SIG-M5 treated with dmso at 0.1 percent for 504 hours (cell line): ENCODE data around the gene SNRNP48.

Experiments
- DNase-seq: peaks from one replicate; lab custom pipeline; 2025; ENCODE audit not compliant: unreplicated experiment; lab: John Stamatoyannopoulos, UW

SNRNP48 gene

DNA sequence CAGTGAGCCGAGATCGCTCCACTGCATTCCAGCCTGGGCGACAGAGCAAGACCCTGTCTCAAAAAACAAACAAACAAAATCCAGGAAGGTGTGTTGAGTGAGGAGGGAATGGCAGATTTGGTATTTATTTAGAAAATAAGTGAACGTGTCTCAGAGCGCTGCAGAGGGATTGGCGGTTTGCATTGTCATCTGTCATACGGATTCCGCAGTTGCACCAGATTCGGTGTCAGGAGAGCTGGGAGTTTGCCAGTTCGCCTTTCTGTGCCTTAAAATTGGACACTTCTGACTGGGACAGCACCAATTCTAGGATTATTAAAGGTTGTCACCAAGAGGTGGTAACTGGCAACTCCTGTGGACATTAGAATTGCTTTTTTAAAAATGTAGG, 912 bp downstream of the SNRNP48 start:
- peak; percentile 13 for DNase-seq

DNA sequence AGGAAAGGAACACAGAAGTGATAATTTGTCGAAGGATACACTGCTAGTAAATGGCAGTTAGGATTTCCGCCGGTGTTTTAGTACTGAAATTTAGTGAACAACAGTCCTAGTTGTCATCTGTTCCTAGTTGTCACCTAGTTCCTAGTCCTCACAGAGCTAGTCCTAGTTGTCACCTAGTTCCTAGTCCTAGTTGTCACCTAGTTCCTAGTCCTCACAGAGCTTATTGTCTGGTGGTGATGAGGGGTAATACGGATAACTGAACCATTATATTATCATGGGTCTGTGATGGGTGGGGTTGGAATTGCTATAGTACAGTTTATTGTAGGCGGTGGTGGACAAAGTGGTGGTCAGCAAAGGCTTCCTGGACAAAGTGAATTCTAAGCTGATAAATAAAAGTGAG, 1.8 kb downstream of the SNRNP48 start:
- DNase-seq: no peak

DNA sequence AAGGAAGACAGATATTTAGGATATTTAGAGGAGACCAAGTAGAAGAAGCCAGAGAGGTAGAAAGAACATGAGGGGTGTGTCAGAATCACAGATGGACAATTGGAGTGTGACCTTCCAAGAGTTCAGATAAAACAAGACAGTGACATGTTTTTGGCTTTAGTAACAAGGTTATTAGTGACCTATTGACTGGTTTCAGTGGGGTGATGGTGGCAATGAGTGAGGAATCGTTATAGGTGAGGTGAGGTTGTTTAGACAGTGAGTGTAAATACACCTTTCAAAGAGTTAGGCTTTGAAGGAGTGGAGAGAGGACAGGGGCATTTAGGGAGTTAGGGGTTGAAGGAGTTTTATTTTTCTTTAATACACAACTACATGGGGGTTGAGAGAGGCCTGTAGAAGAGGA, 3.2 kb downstream of the SNRNP48 start:
- no peak for DNase-seq

DNA sequence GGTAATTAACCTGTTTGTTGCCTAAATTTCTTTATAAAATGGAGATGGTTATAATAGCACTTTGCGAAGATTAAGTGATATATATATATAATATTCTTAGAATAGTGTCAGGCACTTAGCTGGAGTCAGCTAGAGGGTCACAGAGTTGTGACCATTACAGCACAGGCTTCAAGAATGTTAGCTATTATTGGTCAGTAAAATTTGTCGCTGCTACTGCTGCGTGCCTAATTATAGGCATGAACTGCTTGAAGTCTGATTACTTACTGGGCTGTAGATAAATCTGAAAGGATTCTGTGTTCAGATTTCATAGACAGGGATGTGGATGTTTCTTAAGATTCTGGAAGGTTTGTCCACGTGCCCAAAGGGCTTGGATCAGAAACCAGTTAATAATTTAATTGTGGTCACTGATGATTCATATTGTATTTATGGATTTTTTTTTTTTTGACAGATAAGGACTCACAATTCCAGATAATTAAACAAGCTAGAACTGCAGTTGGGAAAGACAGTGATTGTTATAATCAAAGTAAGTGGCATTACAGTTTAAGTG, 4.7 kb downstream of the SNRNP48 start:
- DNase-seq: no peak

DNA sequence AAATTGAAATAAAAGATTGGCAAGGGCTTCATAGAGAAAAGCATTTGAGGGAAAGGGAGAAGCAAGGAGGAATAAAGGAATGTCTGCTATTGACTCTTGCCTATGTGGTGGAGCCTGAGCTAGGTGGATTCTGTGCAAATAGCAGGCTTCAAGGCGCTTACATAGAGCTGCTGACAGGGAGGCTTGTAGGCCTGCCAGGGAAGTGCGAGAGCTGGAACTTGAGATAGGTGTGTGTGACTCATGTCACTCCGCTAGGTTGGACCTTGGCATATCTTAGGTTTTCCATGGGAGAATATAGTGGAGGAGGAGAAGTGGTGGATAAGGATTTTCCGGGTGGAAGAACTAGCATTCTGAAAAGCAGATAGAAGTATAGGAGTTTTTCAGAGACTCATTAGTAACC, 14.0 kb downstream of the SNRNP48 start:
- DNase-seq: no peak

DNA sequence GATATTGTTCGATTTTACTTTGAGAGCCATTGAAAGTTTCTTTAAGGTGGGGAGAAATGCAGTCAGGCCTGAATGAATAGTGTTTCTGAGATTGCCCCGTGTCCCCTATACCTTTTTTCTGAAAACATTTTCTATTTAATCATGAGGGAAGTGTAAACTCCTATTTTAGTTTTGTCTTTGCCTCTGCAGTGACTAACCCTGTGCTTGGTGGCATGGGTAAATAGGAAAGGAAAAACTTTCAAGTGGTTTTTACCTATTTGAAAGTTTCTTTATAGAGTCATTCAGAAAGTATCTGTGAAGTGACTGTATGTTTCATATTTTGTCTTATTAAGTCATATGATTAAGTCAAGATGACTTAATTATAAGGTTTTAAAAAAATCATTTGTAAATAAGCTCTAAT, 14.5 kb downstream of the SNRNP48 start:
- DNase-seq: no peak

DNA sequence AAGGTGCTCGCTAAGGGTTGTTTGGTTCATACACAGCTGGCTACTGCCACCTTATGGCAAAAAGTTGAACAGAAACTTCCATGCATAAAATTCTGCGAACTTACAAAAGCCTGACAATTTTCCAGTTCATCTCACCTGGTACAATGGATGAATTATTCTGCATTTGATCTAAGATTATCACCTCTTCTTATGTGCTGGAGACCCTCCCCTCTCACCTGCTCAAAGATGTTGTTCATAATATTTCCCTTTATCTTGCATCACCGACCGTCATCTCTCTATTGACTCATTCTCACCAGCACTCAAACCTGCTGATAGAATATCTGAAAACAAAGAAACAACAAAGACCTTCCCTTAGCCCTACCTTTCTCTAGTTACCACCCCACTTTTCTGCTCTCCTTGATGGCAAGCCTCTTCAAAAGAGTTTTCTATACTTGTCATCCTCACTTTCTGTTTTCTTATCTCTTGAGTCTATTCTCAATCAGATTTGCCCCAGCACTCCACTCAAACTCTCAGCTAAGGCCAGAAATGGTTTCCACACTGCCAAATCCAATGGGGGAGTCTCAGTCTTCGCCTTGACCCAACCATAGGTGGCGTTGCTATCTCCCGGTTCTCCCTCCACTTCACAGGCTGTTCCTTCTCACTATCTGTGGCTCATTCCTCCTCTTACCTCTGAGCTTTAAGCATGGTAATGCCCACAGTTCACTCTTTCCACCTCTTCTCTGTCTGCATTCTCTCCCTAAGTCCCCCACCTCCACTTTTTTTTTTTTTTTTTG, 25.8 kb downstream of the SNRNP48 start:
- peak; percentile 25 for DNase-seq

DNA sequence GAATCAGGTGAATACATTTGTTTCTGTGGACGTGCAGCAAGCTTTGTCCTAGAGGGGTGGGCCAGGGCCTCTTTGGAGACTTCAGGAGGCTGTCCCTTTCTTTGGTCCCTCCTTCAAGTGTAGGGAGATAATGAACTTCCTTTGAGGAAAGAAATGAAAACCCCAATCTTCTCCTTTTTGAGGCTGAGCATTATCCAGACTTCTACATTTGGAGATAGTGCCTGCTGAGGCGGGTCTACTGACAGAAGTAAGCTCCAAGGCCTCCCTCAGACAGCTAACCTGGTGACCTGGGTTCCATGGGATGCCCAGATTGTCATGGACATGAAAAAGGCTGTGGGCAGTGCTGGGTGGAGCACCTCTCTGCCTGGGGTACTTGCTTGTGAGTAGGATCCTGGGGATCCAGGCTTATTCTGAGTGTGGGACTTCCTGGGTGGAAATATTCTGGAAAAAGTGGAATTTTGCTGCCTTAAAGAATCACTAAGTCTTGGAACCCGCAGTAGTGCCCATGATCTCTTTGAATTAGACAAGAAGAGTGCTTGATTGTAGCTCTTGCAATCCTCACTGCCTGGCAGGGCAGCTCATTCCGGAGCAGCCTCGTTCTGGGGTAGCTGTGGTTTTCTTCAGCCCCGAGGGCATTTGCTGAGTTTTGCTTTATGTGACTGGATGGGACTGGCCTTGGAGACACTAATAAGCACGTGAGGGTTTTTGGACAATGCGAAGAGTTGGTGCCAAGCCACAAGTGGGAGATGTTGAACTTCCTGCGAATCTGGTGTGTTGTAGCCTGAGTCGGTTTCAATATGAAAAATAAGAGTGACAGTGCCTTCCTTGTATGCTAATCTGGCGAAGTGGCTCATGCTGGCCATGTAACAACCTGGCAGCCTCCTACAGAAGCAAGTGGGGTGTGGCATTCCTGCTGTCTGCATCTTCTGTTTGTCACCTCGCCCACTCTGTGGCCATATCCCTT, 28.1 kb downstream of the SNRNP48 start:
- peak; percentile 76 for DNase-seq

DNA sequence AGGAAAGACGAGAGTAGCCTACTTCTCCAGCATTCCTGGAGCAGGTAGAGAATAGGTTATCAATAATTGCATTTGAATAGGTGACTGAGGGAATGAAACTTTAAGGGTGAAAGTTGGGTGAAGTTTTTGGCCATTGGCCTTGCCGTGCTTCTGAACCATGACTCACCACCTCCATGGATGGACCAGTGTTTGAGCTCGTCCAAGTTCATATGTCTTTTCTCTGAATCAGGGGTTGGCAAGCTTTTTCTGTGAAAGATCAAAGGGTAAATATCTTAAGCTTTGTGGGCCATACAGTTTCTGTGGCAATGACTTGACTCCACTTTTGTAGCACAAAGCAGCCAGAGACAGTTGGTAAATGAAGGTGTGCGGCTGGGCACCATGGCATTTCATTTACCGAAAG, 31.8 kb downstream of the SNRNP48 start:
- no peak for DNase-seq

DNA sequence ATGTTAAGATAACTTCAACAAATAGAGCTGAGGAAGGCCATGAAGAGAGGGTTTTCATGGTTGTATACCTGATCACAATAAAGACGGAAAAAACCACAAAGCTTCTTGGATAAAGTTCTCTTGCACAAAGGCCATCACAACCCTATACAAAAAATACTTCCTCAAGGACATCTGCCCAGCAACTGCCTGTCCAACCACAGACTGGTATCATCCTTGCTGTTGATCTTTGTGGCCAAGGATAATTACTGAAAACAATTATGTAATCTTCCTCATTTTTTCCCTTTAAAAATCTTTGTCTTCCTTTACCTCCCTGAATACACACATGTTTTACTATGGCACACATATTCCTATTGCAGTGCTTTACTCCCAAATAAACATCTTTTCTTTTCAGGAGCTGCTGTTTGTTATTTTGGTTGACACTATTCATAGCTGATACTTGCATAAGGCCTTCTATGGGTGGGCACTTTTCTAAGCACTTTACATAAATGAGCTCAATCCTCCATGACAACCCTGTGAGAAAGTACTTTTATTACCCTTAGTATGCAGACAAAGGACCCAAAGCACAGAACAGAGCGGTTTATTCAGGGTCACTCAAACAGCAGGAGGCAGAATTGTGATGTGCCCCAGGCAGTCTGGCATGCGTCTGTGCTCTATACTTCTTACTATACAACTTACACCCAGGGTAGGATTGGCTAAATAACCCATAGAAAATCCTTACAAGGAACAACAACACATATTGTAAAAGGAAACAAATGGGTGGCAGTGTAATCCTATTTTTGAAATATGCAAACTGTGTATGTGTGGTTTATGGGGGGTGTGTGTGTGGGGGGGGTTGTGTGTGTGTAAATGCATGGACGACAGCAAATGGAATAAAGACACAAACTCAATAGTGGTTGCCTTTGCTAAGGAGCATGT, 35.1 kb downstream of the SNRNP48 start:
- DNase-seq: peak; percentile 25

DNA sequence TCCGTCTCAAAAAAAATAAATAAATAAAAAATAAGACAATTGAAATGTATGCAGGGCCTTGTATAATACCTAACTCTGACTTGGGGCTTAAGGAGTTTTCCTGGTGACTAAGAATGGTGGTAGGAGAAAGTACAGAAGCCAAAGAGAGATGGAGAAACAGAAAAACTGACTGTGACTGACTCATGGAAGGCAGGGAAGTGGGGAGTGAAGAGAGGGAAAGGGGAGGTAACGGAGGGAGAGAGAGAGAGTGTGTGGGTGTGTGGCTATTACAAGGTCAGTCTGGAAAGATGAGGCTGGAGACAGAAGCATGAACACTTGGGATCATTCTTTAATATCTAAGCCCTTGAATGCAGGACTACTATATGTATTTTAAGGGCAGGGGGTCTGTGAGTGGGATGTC, 38.5 kb downstream of the SNRNP48 start:
- DNase-seq: no peak

DNA sequence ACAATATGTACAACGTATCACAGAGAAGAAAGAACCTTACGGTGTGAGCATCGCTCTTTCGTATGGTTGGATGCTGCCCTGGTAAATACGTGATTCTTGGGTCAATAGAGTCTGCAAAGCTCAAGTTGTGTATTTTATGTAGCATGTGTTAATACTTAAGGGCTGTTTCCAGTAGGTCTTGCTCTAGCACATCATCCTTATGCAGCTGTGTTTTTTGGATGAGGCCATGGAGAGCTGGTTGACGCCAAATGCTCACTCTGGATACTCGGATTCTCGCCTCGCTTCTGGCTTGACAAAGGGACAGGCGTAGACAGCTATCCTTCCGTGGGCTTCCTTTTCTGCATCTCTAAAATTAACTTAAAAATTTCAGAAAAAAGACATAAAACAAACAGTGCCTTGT, 38.9 kb downstream of the SNRNP48 start:
- DNase-seq: no peak

DNA sequence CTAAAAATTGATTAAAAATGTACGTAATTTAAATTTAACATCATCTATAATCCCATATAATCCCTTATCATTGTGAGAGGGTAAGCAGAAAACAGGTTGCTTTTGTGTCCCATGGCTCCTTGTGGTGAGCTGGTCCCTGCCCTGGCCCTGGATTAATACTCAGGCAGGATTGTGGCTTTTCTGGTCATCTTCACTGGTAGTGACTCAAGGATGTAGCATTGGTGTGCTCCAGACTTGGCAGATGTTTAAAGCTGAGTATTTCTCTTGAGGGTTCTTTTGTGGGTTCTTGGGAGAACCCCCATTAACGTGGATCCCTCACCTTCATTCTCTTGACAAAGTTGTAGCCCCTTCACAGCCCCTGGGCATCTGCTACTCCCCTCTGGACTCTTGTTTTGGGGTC, 39.3 kb downstream of the SNRNP48 start:
- DNase-seq: no peak

DNA sequence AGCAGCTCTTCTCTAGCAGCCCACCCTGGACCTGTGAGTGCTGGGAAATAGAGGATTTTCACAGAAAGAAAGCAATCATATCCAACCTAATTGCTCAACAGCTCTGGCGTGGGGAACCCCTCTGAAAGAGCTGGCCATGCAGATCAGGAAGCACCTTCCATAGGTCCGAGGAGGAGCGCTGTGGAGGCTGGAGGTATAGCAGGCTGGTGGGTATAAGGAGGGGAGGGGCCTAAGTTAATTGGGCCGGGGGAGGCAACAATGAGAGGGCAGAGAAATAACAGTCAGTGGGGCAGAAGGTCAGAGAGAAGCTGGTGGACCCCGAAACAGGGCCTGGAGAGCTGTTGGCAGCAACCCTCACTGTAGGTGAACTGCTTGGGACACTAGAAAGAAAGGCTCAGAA, 40.8 kb downstream of the SNRNP48 start:
- no peak for DNase-seq

DNA sequence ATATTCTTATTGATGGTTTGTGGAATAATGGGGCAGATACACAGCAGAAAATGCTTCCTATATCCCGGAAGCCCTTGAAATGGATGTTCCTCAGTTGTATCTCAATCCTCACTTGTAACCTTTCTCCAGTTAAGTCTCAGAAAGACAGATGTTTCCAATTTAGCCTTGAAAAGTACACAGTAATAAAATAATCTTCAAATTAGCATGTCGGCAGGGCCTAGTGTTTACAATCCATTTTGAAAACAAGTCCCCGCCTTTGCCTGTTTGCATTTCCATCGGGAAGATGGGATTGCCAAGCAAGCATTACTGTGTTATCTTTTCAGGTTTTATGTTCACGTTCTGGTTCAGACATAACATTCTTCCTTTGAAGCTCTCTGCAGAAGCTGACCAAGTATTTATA, 41.5 kb downstream of the SNRNP48 start:
- no peak for DNase-seq

DNA sequence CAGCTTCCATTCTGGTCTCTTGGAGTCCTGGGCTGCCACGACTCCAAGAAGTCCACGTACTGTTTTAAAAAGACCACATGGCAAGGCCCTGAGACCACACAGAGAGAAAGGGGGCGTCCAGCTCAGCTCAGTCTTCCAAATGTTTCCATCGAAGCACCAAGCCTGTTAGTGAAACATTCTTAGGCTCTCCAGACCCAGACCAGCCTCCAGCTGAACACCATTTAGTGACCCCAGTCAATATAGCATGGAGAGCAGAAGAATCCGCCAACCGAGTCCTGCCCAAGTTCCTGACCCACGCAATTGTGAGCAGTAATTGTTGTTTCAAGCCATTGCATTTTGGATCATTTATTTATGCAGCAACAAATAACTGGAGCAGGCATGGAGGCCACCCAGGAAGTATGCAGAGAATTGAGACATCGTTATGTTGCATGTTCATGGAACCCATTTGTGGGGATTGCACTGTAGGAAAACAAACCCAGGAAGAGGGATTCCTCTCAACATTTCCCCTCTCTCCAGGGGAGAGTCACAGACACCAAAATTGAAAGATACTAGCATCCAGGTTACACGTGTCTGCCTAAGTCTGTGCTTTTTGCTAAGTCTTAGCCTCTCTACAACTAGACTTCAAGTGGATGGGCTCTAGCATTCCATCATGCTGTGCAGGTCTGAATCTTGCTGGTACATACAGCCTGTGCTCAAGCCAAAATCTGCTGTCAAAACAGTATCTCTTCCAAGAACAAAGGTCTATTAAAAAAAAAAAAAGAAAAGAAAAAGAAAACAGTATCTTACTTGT, 42.7 kb downstream of the SNRNP48 start:
- no peak for DNase-seq

DNA sequence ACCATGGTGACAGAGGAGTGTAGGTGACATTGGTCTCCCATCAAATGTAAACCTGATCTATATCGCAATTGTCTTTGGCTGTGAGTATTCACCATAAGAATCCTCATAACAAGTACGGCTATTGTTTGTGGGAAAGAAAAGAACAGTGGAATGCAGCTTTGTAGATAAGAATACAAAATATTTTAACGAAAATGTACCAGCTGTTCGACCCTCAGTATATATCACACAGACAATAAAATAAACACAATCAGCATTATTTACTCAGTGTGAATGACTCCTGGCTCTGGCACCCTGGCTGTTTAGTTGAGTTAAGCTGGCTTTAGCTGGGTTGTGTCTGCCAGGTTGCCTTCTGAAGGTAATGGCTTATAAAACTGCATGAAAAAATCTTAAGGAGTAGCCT, 43.4 kb downstream of the SNRNP48 start:
- no peak for DNase-seq

DNA sequence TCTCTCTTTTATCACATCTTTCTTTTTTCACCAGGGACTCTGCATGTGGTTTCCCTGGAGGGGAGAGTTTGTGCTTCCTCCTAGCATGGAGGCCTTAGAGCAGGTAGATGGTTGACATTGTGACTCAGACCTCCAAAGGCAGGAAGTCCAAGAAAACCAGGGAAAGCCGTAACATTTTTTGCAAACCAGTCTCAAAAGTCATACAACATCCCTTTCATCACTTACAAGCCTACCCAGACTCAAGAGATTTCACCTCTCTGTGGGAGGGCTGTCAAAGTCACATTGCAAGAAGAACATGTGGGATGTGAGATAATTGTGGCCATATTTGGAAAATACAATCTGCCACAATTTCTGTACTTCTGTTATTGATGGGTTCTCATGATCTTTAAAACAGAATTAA, 46.2 kb downstream of the SNRNP48 start:
- no peak for DNase-seq

DNA sequence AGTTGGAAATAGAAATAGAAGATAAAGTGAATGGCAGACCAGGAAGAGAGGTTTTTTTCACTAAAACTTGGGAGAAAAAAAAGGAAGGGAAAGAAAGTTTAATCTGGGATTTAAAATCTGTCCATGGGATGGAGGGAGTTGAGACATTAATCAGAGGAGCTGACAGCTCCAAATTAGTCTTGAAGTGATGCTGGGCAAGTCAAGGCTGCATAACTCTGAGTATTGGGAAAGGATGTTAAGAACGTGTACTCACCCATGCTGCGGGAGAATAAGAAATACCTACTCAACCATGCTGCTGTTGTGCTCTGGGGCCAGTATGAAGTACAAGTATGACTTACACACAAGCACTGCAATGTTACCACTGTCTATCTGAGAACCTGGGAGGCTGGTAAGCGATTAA, 47.5 kb downstream of the SNRNP48 start:
- DNase-seq: no peak

DNA sequence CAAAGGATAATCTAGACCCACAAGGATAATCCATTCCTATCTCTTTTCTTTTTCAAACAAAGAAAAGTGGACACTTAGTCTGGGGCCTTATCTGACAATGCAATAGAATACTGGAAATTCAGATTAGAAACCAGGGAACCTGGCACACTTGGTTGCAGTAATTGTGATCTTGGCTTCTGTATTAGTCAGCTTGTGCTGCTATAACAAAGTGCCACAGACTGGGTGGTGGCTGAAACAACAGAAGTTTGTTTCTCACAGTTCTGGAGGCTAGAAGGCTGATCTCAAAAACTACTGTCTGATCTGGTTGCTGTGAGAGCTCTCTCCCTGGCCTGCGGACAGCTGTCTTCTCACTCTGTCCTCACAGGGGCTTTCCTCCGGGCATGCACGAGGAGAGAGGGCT, 49.4 kb downstream of the SNRNP48 start:
- DNase-seq: no peak
